KOPT-K1 (cell line): ENCODE results near the gene PPM1F.
A peak's percentile ranks its signal among the peaks of the same experiment; 100 is the strongest.

Experiments used
- H3K27ac ChIP-seq: fragments of 200-600 bp; sonication (generic); 2 replicates; pipeline ENCODE4 v1.5.1; 2016; ENCODE audit warnings: antibody characterized with exemption, mild to moderate bottlenecking, low read depth, low read length; ENCODE audit not compliant: poor library complexity, severe bottlenecking
- H3K36me3 ChIP-seq: fragments of 200-600 bp; sonication (generic); 2 replicates; pipeline ENCODE4 v1.5.1; 2017; ENCODE audit warnings: antibody characterized with exemption, mild to moderate bottlenecking, low read length, moderate library complexity; ENCODE audit not compliant: insufficient read depth
- H3K9me3 ChIP-seq: fragments of 200-600 bp; sonication (generic); 2 replicates; pipeline ENCODE4 v1.5.1; 2017; ENCODE audit warnings: antibody characterized with exemption, low read length, mild to moderate bottlenecking; ENCODE audit not compliant: insufficient read depth, poor library complexity, severe bottlenecking

Gene PPM1F

DNA sequence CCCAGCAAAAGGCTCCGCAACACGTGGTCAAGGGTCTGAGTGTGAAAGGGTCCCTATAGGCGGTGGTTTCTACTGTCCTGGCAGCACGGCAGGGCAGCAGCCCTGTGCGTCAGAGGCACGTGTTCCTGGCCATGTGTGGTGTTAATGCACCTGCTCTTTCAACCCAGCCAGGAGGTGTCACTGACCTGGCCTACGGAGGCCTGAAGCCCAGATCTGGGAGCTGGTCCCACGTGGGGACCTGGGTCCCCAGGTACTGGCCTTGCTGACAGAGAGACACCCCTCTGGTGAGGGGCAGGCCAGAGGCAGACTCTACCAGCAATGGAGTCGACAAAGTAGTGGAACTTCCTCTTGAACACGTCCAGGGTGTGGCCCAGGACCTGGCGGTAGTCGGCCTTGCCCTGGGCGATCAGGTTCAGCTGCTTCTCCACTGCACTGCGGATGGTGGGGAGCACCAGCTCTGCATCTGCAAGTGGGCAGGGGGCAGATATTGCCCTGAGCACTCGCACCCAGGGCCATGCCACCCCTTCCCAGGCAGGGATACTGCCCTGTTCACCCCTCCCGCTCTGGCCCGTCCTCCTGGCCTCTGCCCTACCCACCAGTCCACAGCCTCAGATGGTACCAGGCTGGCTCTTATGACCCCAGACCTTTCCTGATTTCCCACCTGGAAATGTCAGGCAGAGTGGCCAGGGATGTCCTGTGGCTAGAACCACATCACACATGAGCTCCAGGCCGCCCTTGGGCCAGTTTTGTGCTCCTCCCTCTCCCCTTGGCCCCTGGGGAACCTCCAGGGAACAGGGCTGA is 6.8 kb upstream of the PPM1F start:
- H3K36me3 ChIP-seq: peaks cover 68% of the 10 kb centered on the region
- H3K27ac ChIP-seq: no peak overlapping the region
- no peaks in the 10 kb centered on the region for H3K9me3 ChIP-seq

GRCh38 chr22:21958360-21959273 is 6.0 kb upstream of the PPM1F start:
- no peak overlapping the region for H3K27ac ChIP-seq
- H3K36me3 ChIP-seq: peaks cover 59% of the 10 kb centered on the region

DNA sequence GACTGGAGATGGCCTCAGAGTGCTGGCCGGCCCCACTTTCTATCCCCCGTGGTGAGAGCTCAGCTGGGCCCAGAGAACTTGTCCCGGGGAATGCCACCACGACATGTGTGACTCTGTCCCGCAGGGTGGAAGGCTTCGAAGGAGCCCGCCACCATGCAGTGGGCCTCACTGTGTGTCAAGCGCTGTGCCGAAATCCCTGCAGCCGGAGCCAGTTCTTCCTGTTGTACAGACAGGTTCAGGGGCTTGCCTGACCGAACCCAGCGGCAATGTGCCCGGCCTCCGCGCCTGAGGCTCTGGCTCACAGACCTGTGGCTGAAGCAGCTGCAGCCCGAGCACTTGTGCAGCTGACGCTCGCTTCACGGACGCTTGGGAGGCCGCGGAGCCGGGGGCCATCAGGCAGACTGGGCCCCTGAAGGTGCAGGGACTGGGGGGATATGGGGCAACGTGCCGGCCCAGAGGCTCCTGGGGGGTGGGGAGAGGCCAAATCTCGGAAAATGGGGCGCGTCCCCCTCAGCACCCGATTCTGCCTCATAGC is 650 bp downstream of the PPM1F start:
- H3K9me3 ChIP-seq: no peaks in the 10 kb centered on the region
- H3K27ac ChIP-seq: peak overlapping the region; percentile 62
- no peaks in the 10 kb centered on the region for H3K36me3 ChIP-seq

More at GRCh38 chr22:21958360-21959273, 6.0 kb upstream of the PPM1F start:
- H3K9me3 ChIP-seq: no peaks in the 10 kb centered on the region

DNA sequence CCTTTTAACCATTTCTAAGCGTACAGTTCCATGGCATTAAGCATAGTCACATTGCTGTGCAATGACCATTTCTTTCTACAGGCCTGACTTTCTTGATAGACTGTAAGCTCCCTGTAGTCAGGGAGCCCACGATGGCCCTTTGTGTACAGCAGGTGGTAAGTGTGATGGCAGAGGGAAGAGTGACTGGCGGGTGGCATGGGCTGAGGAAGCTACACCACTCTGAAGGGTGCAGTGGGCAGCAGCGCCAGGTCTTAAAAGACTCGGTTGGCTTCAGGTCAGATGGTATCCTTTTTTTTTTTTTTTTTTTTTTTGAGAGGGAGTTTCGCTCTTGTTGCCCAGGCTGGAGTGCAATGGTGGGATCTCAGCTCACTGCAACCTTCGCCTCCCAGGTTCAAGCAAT is 1.6 kb downstream of the PPM1F start:
- Histone ChIP-seq H3K27ac (no peak overlapping the region), H3K36me3 (0 out of 2 replicates have a peak, but pooled peaks cover 1% of the 10 kb centered on the region), H3K9me3 (no peaks in the 10 kb centered on the region)

GRCh38 chr22:21949948-21950347 is 2.7 kb downstream of the PPM1F start:
- Histone ChIP-seq H3K27ac (no peak overlapping the region), H3K9me3 (no peaks in the 10 kb centered on the region), H3K36me3 (peaks cover 13% of the 10 kb centered on the region; the same call in 1 of the 2 replicates)

- Histone ChIP-seq H3K36me3 (peaks cover 17% of the 10 kb centered on the region; the same call in 1 of the 2 replicates), H3K27ac (no peak overlapping the region), H3K9me3 (no peaks in the 10 kb centered on the region)
Measured at GRCh38 chr22:21949569-21949918, 3.1 kb downstream of the PPM1F start.

DNA sequence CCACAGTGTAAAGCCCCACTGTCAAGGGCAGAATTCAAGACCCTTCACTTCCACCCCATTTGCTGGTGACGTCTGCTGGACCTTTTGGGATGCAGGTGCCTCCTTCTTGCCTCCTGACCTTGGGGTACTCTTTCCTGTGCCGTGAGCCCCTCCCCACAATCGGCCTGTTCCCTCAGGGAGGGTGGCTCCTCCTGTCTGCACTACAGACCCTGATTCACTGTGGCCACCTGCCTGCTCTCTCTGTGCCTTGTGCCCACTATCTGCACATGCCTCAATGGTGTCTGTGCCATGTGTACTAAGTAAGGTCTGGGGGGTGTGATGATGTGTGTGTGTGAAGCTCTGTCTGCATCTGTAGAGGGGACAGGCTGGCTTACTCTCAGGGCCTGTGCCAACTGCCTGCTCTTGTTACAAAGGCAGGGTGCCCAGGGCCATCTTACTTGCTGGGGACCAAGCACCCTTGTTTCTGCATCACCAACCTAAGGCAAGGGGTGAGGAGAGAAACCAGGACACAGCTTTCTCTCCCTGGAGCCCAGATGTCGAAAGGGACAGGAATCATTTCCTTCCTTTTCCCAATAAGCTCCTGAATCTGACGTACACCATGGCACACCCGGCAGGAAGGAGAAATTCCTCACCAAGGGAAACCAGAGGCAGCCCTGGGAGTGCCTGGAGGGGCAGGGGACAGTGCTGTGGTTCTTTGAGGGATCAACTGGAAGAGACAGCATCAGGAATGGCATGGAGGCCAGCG is 3.7 kb downstream of the PPM1F start:
- no peaks in the 10 kb centered on the region for H3K9me3 ChIP-seq
- H3K27ac ChIP-seq: no peak overlapping the region
- peaks cover 22% of the 10 kb centered on the region; the same call in 1 of the 2 replicates for H3K36me3 ChIP-seq

DNA sequence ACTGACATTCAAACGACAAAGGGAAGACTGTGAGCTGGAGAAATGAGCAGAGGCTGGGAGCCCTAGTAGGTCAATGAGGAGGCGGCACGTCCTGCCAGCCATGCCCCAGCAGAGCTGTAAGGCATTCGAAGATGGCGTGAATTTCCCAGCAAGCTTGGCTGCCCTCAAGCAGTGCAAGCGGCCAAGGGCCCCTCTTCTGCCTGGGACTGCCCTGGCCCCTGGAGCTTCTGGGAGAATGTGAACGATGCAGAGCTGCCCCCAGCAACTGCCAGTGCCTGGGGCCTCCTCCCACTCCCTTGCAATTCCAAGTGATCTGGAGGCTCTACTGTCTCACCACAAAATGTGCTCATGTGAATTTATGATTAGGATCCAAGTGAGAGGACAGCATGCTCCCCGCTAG is 4.3 kb downstream of the PPM1F start:
- Histone ChIP-seq H3K9me3 (no peaks in the 10 kb centered on the region), H3K36me3 (peaks cover 23% of the 10 kb centered on the region; the same call in 1 of the 2 replicates), H3K27ac (no peak overlapping the region)

DNA sequence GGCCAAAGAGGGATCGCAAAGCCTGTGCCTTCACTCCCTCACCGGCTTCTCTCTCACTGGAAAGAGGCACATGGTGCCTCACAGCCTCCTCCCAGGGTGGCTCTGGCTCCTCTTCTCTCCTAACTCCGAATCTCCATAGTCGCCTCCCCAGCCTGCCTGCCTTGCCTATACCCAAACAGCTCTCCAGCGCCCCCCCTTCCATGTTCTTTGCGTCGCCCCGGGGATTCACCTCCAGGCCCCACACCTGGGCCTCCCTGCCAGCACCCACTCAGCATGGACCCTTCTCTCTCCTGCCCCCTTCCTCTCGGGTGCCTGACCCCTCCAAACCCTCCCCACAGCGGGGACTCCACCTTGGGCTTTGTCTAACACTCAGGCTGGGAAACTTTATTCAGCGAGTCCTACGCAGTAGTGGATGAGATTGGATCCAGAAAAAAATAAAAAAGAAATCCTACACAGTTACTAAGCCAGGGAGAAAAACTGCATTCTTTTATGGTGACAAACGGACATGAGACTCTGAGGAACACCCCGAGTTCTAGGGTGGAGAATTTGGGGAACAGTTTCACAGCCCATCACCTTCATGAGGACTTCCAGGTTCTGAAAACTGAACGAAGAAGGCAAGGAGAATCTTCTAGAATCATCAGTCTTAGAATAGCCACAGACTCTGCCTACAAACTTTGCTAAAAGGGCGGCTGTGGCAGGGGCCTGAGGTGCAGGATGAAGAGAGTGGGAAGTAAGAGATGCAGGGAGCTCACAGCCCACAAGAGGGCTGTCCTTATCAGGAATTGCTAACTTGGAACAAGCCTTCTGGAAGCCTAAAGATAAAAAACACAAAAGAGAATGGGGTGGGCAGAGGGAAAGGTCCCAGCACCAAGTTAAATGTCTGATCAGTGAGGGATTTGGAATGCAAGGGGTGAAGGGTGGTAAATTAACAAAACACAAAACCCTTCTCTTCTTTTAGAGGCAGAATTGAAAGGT is 5.3 kb downstream of the PPM1F start:
- no peaks in the 10 kb centered on the region for H3K9me3 ChIP-seq
- H3K27ac ChIP-seq: no peak overlapping the region
- H3K36me3 ChIP-seq: peaks cover 23% of the 10 kb centered on the region; the same call in 1 of the 2 replicates

DNA sequence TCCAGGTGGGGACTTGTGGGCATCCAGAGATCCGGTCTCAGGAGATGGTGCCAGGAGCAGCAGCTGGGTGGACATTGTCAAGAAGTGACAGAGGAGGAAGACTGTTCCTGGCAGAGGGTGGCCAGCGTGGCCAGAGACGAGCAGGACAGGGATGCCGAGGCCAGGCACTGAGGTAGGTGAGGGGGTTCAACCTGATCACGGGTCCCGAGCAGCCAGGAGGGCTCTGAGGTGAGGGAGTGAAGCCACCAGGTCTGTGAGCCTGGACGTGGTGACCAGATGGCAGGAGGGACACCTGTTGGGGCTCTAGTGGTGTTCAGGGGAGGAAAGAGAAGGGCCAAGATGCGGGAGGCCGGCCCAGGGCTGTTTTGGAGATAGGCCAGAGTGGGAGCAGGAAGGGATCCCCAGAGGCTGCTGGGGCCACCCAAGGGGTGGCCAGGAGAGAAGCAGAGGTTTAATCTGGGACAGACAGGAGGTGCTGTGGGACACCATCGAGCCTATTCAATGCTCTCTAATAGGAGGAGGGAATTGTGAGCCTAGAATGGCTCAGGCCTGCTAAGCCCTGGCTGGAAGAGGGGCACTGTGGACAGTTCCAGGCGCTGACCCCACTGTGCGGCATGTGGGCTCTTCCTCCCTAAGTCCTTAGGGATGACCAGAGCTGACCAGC is 6.3 kb downstream of the PPM1F start:
- H3K36me3 ChIP-seq: peaks cover 23% of the 10 kb centered on the region; the same call in 1 of the 2 replicates
- H3K9me3 ChIP-seq: no peaks in the 10 kb centered on the region
- H3K27ac ChIP-seq: no peak overlapping the region

DNA sequence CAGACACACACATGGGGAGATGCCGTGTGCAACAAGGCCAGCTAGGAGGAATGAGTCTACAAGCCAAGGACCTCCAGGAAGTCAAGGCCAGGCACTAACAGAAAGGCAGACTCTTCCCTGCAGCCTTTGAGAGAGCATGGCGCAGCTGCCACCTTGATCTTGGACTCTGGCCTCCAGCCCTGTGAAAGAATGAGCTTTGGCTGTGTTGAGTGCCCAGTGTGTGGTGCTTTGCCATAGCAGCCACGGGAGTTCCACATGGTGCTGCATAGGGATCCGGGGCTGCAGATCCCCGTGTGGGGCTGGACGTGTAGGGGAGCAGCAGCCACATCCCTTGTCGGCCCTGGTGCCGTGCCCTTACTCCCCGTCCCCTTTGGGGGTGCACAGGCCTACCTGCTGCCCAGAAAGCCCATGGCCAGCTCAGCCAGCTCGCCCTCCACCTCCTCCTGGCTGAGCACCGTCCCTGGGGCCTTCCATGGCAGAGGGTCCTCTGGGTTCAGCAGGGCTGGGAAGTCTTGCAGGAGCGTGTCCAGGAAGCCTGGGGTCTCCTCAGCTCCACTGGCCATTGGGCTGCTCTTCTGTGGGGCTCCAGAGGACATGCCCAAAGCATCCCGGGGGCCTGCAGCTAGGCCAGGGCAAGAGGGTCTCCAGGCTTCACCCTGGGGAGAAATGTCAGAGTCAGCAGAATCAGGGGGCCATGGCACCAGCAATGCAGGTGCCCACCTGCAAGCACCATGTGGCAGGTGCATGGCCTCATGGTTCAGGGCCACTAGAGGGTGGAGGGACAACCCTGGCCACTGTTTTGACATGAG is 7.0 kb downstream of the PPM1F start:
- no peaks in the 10 kb centered on the region for H3K9me3 ChIP-seq
- no peak overlapping the region for H3K27ac ChIP-seq
- peaks cover 23% of the 10 kb centered on the region; the same call in 1 of the 2 replicates for H3K36me3 ChIP-seq

DNA sequence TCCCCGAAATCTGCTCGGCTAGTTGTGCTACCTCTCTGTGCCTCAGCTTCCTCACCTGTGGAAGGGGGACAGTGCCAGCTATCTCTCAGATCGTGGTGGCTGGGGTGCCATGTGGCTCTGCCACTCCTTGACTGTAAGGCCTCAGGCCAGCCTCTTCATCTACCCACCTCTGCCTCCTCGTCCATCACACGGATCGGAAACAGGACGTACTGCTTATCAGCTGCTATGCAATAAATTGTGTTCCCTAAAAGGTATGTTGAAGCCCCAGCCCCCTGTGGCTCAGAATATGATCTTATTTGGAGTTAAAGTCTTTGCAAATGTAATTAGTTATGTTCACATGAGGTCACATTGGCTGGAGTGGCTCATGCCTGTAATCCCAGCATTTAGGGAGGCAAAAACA is 7.8 kb downstream of the PPM1F start:
- Histone ChIP-seq H3K36me3 (peaks cover 23% of the 10 kb centered on the region; the same call in 1 of the 2 replicates), H3K9me3 (no peaks in the 10 kb centered on the region), H3K27ac (no peak overlapping the region)
